Articular chondrocyte of knee joint (primary cell): Measurements from ENCODE around the gene CTDP1. TPM values are rescaled to one million over a fixed set of nuclear protein-coding genes. Genes with fewer than 3 reads are reported as not detected.

Experiments used
- total RNA-seq: library from RNA; depleted of rRNA; stranded (reverse); fragments of >200 nt; gene quantifications from 2 replicates; pipeline ENCODE4 v1.2.3, GENCODE V29; 2012

The CTDP1 gene
- total RNA-seq = 15.7 and 20.6 TPM in 2 replicates

DNA sequence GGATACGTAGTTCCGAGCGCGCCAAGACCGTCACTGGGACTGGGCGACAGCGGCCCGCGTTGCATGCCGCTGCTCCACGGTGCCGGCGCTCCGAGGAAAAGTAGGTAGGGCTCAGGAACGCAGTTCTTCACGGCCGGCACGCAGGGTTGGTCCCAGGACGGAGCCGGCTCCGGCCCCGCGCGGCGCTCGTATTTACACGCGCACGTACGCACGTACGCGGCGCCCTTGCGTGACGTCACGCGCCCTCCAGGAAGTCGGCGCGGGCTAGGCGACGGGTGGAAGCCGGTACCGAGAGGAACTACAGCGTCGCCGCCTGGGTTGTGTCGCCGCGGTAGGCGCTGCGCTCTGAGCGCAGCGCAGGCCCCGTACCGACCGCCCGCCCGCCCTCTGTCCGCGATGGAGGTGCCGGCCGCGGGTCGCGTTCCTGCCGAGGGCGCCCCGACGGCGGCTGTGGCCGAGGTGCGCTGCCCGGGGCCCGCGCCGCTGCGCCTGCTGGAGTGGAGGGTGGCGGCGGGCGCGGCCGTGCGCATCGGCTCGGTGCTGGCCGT, at the start of gene CTDP1:
TSS of gene CTDP1 (plus strand) at position 252 of the 548 bp plus-strand sequence. CDS start at position 397, 145 bp downstream.

DNA sequence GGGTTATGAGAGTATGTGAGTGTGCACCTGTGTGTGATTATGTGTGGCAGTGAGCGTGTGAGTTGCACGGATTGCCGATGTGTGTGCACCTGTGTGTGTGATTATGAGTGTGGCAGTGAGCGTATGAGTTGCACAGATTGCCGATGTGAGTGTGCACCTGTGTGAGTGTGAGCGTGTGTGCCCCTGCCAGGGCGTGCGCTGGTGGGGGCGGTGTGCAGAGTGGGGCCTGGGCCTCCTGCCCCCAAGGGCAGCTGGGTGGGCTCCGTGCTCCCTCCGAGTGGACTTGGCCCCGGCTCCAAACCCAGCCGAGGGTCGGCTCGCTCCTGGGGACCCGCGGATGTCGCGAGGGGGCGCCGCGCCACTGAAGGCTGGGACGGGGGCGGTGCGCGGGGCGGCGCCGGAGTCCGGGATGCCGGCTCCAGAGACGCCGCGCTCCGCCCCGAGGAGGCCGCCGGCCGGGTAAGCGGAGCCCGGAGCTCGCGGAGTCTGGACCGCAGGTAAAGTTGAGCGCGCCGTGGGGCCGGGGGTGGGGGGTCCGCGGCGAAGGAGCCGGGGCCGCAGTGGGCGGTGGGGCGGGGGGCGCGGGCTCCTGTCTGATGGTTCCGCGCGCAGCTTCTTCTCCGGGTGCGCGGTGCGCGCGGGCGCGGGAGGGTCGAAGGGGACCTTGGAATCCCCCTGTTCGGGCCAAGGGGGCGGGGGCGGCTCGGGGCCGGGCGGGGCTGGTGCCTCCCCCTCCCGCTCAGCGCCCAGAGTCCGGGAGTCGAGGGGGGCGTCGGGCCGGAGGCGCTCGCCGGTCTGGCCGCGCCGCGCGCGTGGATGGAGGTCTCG, 118.1 kb downstream of the CTDP1 start, which contains the start of gene KCNG2:
TSS of gene KCNG2 (plus strand) at position 421 of the 828 bp plus-strand sequence. CDS start 65,730 bp downstream, outside the sequence.

Other genes with a start within 250 kb of the CTDP1 start
- not detected in 2 replicates for gene KCNG2, start 118.1 kb downstream of the CTDP1 start, total RNA-seq